ENCODE measurements around the gene HS3ST3B1.

The HS3ST3B1 gene

DNA sequence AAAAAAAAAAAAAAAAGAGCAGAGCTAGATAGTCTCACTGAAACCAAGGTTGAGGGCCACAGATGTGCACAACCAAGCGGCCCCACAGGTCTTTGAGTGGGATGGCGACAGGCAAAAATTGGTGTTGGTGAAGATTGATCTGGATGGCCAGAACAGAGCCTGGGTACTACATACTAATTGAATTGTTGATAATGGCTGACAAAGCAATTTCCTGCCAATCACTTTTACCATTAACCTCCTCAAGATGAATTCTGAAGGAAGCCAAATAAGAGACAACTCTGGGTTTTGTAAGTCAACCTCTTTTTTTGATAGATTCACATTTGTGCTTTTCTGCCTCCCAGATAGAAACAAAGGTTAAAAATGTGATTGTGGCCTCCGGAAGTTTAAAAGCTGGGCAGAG, 19.4 kb upstream of the HS3ST3B1 start:
- H3K4me2 ChIP-seq (ENCODE audit: low read length): no peak overlapping the region
- TF ChIP-seq, protein P1, sequence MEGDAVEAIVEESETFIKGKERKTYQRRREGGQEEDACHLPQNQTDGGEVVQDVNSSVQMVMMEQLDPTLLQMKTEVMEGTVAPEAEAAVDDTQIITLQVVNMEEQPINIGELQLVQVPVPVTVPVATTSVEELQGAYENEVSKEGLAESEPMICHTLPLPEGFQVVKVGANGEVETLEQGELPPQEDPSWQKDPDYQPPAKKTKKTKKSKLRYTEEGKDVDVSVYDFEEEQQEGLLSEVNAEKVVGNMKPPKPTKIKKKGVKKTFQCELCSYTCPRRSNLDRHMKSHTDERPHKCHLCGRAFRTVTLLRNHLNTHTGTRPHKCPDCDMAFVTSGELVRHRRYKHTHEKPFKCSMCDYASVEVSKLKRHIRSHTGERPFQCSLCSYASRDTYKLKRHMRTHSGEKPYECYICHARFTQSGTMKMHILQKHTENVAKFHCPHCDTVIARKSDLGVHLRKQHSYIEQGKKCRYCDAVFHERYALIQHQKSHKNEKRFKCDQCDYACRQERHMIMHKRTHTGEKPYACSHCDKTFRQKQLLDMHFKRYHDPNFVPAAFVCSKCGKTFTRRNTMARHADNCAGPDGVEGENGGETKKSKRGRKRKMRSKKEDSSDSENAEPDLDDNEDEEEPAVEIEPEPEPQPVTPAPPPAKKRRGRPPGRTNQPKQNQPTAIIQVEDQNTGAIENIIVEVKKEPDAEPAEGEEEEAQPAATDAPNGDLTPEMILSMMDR (IDR thresholded peaks at IDR 0.05; ENCODE audit: low read depth, low read length, poor library complexity, severe bottlenecking): no peak
- no peak for TF ChIP-seq EZH2phosphoT487 (IDR thresholded peaks at IDR 0.05; ENCODE audit: borderline replicate concordance, low read length)
- no peaks in the 10 kb centered on the region for H3K4me1 ChIP-seq (ENCODE audit: control insufficient read depth, low read length)
- H3F3A ChIP-seq (ENCODE audit: control insufficient read depth, insufficient read depth): no peaks in the 10 kb centered on the region
- H3K9me3 ChIP-seq (ENCODE audit: control insufficient read depth, insufficient read depth, low read length): no peaks in the 10 kb centered on the region
- no peak overlapping the region for H3K4me3 ChIP-seq (ENCODE audit: low read length)
- H3K79me2 ChIP-seq (ENCODE audit: control insufficient read depth, low read length): no peaks in the 10 kb centered on the region
- H3K27me3 ChIP-seq (ENCODE audit: control insufficient read depth, low read length): no peaks in the 10 kb centered on the region
- H3K27ac ChIP-seq (ENCODE audit: low read depth, low read length): no peak overlapping the region
- no peaks in the 10 kb centered on the region for H3K36me3 ChIP-seq (ENCODE audit: control insufficient read depth, low read length)
- H3K9me2 ChIP-seq (replicated peaks; ENCODE audit: control insufficient read depth, low read length): no peaks in the 10 kb centered on the region
- no peaks in the 10 kb centered on the region for H4K20me1 ChIP-seq (ENCODE audit: control insufficient read depth, insufficient read depth, low read depth, low read length)

DNA sequence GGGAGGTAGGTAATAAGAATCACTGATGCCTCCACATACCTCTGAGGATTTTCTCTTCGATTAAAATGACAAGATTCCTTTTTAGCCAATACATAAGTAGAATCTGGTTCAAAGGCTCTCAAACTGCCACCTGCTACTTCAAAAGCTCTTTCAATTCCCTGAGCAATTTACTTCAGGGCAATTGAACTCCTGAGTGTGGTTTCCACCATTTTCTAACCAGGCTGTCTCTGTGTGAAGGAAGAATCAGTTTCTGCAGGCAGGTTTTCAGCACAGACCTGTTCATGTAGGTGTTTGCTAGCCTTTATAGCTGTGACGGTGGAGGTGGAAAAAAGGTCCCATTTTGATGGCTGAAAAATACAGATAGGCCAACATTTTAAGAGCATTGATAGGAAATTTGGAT, 18.2 kb upstream of the HS3ST3B1 start:
- Histone ChIP-seq H3F3A (ENCODE audit: control insufficient read depth, insufficient read depth) (no peaks in the 10 kb centered on the region), H3K9me2 (replicated peaks; ENCODE audit: control insufficient read depth, low read length) (no peaks in the 10 kb centered on the region), H4K20me1 (ENCODE audit: control insufficient read depth, insufficient read depth, low read depth, low read length) (no peaks in the 10 kb centered on the region), H3K36me3 (ENCODE audit: control insufficient read depth, low read length) (no peaks in the 10 kb centered on the region), H3K4me3 (ENCODE audit: low read length) (no peak overlapping the region), H3K4me2 (ENCODE audit: low read length) (no peak overlapping the region), H3K27me3 (ENCODE audit: control insufficient read depth, low read length) (no peaks in the 10 kb centered on the region), H3K9me3 (ENCODE audit: control insufficient read depth, insufficient read depth, low read length) (no peaks in the 10 kb centered on the region), H3K79me2 (ENCODE audit: control insufficient read depth, low read length) (no peaks in the 10 kb centered on the region), H3K27ac (ENCODE audit: low read depth, low read length) (no peak overlapping the region), H3K4me1 (ENCODE audit: control insufficient read depth, low read length) (no peaks in the 10 kb centered on the region)
- TF ChIP-seq, protein P1 (IDR thresholded peaks at IDR 0.05; ENCODE audit: low read depth, low read length, poor library complexity, severe bottlenecking): no peak
- TF ChIP-seq EZH2phosphoT487 (IDR thresholded peaks at IDR 0.05; ENCODE audit: borderline replicate concordance, low read length): no peak

DNA sequence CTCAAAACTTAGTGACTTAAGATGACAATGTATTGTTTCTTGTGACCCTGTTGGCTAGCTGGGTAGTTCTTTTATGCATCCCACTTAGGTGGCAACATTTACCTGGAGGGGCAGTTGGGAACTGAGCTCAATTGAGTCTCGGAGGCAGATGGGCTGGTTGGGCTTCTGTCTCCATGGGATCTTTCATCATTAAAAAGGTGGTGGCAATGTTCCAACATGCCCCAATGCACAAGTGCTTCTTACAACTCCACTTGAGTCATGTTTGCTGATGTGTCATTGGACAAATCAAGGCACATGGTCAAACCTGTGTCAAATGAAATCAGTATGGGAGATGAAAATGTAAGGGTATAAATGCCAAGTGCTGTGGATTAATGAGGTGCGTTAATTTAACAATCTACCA, 11.7 kb upstream of the HS3ST3B1 start:
- TF ChIP-seq, protein P1 (IDR thresholded peaks at IDR 0.05; ENCODE audit: low read depth, low read length, poor library complexity, severe bottlenecking): no peak
- TF ChIP-seq EZH2phosphoT487 (IDR thresholded peaks at IDR 0.05; ENCODE audit: borderline replicate concordance, low read length): no peak
- no peaks in the 10 kb centered on the region for H3K9me2 ChIP-seq (replicated peaks; ENCODE audit: control insufficient read depth, low read length)

DNA sequence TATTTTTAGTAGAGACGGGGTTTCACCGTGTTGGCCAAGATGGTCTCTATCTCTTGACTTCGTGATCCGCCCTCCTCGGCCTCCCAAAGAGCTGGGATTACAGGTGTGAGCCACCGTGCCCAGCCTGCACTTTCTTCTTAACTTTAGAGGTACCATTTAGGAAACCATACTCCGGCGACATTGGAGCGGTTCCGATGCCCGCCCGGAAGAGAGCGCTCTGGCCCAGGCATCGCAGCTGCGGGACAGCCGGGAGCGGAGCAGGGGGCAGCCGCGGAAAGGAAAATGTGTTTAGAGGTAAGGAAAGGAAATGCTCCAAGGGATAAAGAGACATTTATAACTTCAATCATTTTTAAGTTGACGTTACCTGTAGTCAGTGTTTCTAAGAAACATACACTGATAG, 6.0 kb upstream of the HS3ST3B1 start:
- Histone ChIP-seq H3K79me2 (ENCODE audit: control insufficient read depth, low read length) (no peaks in the 10 kb centered on the region), H3K4me2 (ENCODE audit: low read length) (no peak overlapping the region), H3K4me1 (ENCODE audit: control insufficient read depth, low read length) (no peaks in the 10 kb centered on the region), H3K36me3 (ENCODE audit: control insufficient read depth, low read length) (no peaks in the 10 kb centered on the region), H4K20me1 (ENCODE audit: control insufficient read depth, insufficient read depth, low read depth, low read length) (no peaks in the 10 kb centered on the region), H3K27me3 (ENCODE audit: control insufficient read depth, low read length) (no peaks in the 10 kb centered on the region), H3K9me3 (ENCODE audit: control insufficient read depth, insufficient read depth, low read length) (peaks cover 8% of the 10 kb centered on the region), H3K27ac (ENCODE audit: low read depth, low read length) (no peak overlapping the region), H3K9me2 (replicated peaks; ENCODE audit: control insufficient read depth, low read length) (no peaks in the 10 kb centered on the region), H3K4me3 (ENCODE audit: low read length) (no peak overlapping the region), H3F3A (ENCODE audit: control insufficient read depth, insufficient read depth) (no peaks in the 10 kb centered on the region)
- no peak for TF ChIP-seq EZH2phosphoT487 (IDR thresholded peaks at IDR 0.05; ENCODE audit: borderline replicate concordance, low read length)
- TF ChIP-seq, protein P1 (IDR thresholded peaks at IDR 0.05; ENCODE audit: low read depth, low read length, poor library complexity, severe bottlenecking): no peak

More for the DNA sequence above, 11.7 kb upstream of the HS3ST3B1 start:
- Histone ChIP-seq H3K4me2 (ENCODE audit: low read length) (no peak overlapping the region), H3K4me3 (ENCODE audit: low read length) (no peak overlapping the region), H3K27ac (ENCODE audit: low read depth, low read length) (no peak overlapping the region), H3K9me3 (ENCODE audit: control insufficient read depth, insufficient read depth, low read length) (no peaks in the 10 kb centered on the region), H4K20me1 (ENCODE audit: control insufficient read depth, insufficient read depth, low read depth, low read length) (no peaks in the 10 kb centered on the region), H3K4me1 (ENCODE audit: control insufficient read depth, low read length) (no peaks in the 10 kb centered on the region), H3F3A (ENCODE audit: control insufficient read depth, insufficient read depth) (no peaks in the 10 kb centered on the region), H3K36me3 (ENCODE audit: control insufficient read depth, low read length) (no peaks in the 10 kb centered on the region), H3K79me2 (ENCODE audit: control insufficient read depth, low read length) (no peaks in the 10 kb centered on the region), H3K27me3 (ENCODE audit: control insufficient read depth, low read length) (no peaks in the 10 kb centered on the region)
